Measurements from ENCODE around the gene TRIM33.

The TRIM33 gene

DNA sequence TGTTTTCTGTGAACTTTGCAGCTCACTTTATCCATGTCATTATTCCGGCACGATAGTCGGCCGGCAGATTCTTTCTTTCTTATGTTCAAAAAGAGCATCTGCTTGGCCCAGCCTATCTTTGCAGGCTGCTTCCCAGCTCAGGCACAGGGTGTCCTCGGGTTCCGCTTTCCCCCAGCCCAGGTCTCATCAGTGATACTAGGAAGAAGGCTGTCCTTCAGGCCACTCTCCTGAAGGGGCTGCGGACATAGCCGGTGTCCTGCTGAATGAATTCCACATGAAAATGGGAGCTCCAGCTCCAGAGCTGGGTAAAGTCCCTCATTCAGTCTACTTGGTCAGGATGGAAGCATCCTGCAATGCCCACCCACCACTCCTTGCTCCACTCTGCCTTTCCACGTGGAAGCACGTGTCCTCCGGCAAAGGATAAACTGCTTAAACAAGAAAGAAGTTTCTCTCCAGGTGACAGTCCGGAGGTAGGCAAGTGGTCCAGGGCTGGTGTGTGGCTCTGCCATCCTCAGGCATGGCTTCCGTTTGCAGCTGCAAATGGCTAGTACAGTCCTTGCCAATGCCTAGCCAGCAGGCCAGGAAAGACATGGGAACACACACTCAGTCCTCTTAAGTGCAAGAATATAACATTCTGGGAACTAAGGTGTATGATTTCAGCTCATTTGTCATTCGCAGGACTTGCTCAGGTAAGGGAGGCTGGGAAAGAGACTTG, 161.0 kb downstream of the TRIM33 start:
- DNase-seq = no peak

- DNase-seq = no peak
These were observed 163.4 kb downstream of the TRIM33 start for GRCh38 chr1:114347431-114348209.

GRCh38 chr1:114346480-114347029, 164.4 kb downstream of the TRIM33 start:
- DNase-seq = peak; percentile 90

GRCh38 chr1:114345930-114346479, 165.0 kb downstream of the TRIM33 start:
- DNase-seq = no peak

DNA sequence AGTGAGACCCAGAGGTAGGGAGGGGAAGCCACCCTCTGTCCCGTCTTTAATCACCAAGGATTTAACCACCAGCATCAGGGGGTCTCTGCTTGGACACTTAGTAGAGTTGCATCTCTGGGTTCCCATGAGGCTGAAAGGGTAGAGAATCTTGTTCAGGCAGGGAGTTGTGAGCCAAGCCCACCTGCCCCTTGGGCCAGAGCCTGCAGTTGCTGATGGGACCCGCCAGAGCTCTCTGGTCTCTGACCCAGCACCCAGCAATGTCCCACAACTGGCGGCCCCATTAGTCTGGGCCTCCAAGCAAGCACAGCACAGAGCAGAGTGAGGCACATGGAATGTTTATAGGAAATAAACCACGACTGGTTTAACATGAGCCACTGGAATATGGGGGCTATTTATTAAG, 166.3 kb downstream of the TRIM33 start:
- DNase-seq = no peak
